22Rv1 (cell line): ENCODE results near the gene CACNA1C.
"Not testable (repeated sequence)": the region's sequence is repeated elsewhere in the genome, so short reads cannot be mapped to it uniquely, and the experiment has no call there.

Experiments used
- H3K27ac ChIP-seq: fragments of 450-650 bp; 2 replicates; pipeline ENCODE4 v1.5.1; 2017
- CTCF ChIP-seq: fragments of 450-650 bp; IDR thresholded peaks from 2 replicates; pipeline ENCODE4 v1.5.1; 2017; ENCODE audit warnings: mild to moderate bottlenecking
- ZFX ChIP-seq: fragments of 450-650 bp; IDR thresholded peaks from 2 replicates; pipeline ENCODE4 v1.6.1; 2017; ENCODE audit warnings: antibody characterized with exemption, borderline replicate concordance

CACNA1C gene

GRCh38 chr12:2248087-2248900, 195.5 kb downstream of the CACNA1C start:
- H3K27ac ChIP-seq, result no peak overlapping the region
- TF ChIP-seq ZFX (no peak), CTCF (no peak)

DNA sequence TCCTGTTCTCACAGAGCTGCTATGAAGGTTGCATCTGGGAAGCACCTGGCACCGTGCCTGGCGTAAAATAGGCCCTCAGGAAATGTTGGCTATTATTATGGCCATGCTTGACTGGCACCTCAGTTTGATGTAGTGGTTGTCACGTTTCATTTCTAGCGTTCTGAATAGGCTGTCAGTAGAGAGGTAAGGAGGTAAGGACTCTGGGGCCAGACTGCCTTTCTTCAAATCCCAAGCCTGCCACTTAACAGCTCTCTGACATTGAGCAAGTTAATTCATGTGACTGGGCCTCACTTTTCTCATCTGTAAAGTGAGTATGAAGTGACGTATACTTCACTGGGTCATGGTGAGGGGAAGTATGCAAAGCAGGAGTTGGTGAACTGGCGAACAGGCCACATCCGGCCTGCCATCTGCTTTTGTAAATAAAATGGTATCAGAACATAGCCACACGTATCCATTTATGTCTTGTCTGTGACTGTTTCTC, 196.2 kb downstream of the CACNA1C start:
- H3K27ac ChIP-seq, result no peak overlapping the region
- TF ChIP-seq ZFX (no peak), CTCF (no peak)

DNA sequence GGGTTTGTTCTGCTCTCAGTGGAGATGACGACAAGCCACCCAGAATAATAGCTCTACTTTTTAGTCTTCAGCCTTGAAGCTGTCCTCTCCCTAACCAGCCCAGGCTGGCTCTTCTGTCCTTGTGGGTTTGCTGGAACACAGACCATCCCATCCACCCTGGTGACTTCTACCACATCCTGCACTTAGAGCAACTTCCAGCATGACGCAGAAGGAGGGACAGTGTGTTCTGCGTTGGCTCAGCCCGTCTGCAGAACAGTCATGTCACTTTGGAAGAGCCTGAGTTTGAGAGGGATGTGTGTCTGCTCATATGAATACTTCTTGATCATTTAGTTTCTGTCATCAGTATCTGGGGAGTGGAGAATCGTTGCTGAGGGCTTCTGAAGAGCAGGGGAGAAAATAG, 198.0 kb downstream of the CACNA1C start:
- H3K27ac ChIP-seq, result no peak overlapping the region
- TF ChIP-seq CTCF, result no peak
- TF ChIP-seq ZFX, result no peak

- no peak for TF ChIP-seq ZFX
- TF ChIP-seq CTCF, result no peak
- no peak overlapping the region for H3K27ac ChIP-seq
Observed at GRCh38 chr12:2251526-2252209, 198.9 kb downstream of the CACNA1C start.

DNA sequence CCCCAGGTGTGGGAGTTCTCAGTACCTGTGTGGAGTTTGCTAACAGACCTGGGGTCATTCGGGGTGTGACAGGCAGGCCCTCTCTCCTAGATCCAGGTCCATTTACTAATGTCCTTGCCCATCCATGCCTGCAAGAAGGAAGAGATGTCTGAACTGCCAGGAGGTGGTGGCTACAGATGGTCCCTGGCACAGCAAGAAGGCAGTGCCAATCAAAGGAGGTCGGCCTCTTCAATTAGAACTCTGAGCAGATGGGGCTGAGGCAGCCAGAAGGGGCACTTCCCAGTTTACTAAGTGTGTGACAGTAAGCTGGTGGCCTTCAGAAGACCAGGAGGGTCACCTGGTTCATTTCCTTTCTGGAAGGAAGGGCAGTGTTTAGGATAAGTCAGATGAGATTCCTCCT, 202.5 kb downstream of the CACNA1C start:
- no peak overlapping the region for H3K27ac ChIP-seq
- TF ChIP-seq CTCF (no peak), ZFX (no peak)

DNA sequence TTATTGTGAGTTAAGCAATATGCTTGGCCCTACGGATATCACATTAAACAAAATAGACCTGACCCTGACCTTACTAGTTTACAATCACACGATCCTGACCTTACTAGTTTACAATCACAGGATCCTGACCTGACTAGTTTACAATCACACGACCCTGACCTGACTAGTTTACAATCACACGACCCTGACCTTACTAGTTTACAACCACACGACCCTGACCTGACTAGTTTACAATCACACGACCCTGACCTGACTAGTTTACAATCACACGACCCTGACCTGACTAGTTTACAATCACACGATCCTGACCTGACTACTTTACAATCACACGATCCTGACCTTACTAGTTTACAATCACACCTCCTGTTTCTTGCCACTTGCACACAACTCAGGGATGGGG, 202.9 kb downstream of the CACNA1C start:
- not testable (repeated sequence) for H3K27ac ChIP-seq

- no peak overlapping the region for H3K27ac ChIP-seq
- TF ChIP-seq CTCF (no peak), ZFX (no peak)
Observed at GRCh38 chr12:2256453-2256852, 203.7 kb downstream of the CACNA1C start.
